Ishikawa (cell line): ENCODE results near the gene ROBO2.

Experiments used
- CEBPB ChIP-seq: IDR thresholded peaks from 2 replicates; pipeline ENCODE4 v1.6.1; 2012
- EP300 ChIP-seq: IDR thresholded peaks from 2 replicates; pipeline ENCODE4 v1.6.1; 2012; ENCODE audit warnings: borderline replicate concordance
- REST ChIP-seq: IDR thresholded peaks from 2 replicates; pipeline ENCODE4 v1.6.1; 2012; ENCODE audit warnings: low read depth, mild to moderate bottlenecking

DNA sequence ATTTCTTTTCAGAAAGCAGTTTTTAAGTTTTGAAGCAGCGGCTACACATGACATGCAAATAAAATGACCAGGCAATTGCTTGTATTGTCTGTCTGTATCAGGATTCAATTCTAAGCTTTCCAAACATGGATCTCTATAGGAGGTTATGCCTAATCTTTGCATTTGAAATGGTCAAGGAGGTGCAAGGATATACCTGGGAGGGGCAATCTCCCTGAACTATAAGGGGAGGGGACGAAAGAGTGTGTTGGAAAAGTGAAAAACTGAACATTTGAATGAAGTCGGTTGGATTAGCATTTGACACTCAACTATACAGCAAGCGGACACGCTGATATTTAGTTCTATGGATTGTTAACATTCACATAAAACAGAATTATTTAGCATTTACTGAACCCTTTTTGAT is 11.7 kb downstream of the ROBO2 start:
- TF ChIP-seq CEBPB: no peak
- TF ChIP-seq EP300: no peak
- TF ChIP-seq REST: no peak
